Measurements from ENCODE around the gene PSMB3.

GRCh38 chr17:38796451-38797157 lies 44.1 kb downstream of the PSMB3 start:
- no peak for TF ChIP-seq GATA3 (IDR thresholded peaks at IDR 0.05; ENCODE audit: low read depth, low read length)
- TF ChIP-seq GATA2 (IDR thresholded peaks at IDR 0.05; ENCODE audit: low read depth, low read length): no peak
